Ishikawa (cell line): Measurements from ENCODE around the gene MYO18A.

Experiments
- CEBPB ChIP-seq: IDR thresholded peaks from 2 replicates; pipeline ENCODE4 v1.6.1; 2012
- CREB1 ChIP-seq: IDR thresholded peaks from 2 replicates; pipeline ENCODE4 v1.6.1; 2012; ENCODE audit warnings: low read depth
- EGR1 ChIP-seq: IDR thresholded peaks from 2 replicates; pipeline ENCODE4 v1.6.1; 2012
- EP300 ChIP-seq: IDR thresholded peaks from 2 replicates; pipeline ENCODE4 v1.6.1; 2012; ENCODE audit warnings: borderline replicate concordance
- FOXM1 ChIP-seq: IDR thresholded peaks from 2 replicates; pipeline ENCODE4 v1.6.1; 2012; ENCODE audit warnings: low read depth, borderline replicate concordance
- NFIC ChIP-seq: IDR thresholded peaks from 2 replicates; pipeline ENCODE4 v1.6.1; 2012
- RAD21 ChIP-seq: IDR thresholded peaks from 2 replicates; pipeline ENCODE4 v1.6.1; 2012; ENCODE audit warnings: low read depth
- TAF1 ChIP-seq: IDR thresholded peaks from 2 replicates; pipeline ENCODE4 v1.6.1; 2012; ENCODE audit warnings: low read depth, mild to moderate bottlenecking
- TCF12 ChIP-seq: IDR thresholded peaks from 2 replicates; pipeline ENCODE4 v1.6.1; 2012; ENCODE audit warnings: low read depth
- TEAD4 ChIP-seq: IDR thresholded peaks from 2 replicates; pipeline ENCODE4 v1.6.1; 2012
- YY1 ChIP-seq: IDR thresholded peaks from 2 replicates; pipeline ENCODE4 v1.6.1; 2012; ENCODE audit warnings: low read depth
- ZBTB7A ChIP-seq: IDR thresholded peaks from 2 replicates; pipeline ENCODE4 v1.6.1; 2012; ENCODE audit warnings: low read depth
- TF ChIP-seq, protein P1 (sequence below): IDR thresholded peaks from 2 replicates; pipeline ENCODE4 v1.6.1; 2012
- TF ChIP-seq, protein P2 (sequence below): IDR thresholded peaks from 2 replicates; pipeline ENCODE4 v1.6.1; 2012; ENCODE audit warnings: low read depth, mild to moderate bottlenecking
- TF ChIP-seq, protein P3 (sequence below): IDR thresholded peaks from 2 replicates; pipeline ENCODE4 v1.6.1; 2012

Gene MYO18A

DNA sequence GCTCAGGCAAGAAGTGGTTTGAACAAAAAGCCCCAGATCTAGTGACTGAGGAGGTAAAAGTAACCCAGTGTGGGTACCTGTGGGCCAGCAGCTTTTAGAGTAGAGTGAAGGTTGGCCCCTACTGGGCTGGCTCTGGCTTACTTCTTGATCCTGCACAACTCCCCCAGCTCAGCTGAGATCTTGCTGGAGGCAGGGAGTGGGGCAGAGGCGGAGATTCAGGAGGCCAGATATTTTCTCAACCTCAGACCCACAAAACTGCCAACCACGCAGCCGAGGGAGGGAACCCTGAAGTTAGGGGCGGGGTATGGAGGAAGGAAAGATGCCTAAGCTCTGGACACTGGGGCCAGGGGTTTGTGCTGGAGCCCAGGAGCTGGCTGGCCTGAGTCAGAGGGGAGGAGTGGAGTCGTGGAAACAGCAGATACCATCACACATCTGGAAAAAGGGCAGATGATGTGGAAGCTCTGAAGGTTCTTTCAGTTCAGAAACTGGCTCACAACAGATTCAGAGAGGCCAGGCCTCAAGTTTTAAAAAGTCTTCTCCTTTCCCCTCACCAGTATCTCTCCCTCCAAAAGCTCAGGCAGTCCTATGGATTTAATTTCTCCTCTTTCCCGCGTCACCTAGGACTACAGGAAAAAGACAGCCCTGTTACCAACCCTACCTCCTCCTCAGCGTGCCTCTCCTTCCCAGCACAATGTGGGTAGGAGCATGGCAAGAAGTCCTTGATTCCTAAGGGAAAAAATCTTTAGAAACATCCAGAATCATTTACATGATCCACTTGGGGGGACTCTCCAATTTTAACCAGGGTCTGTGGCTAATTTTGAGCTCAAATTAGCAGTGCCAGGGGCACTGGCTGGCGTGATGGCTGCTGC is 48.1 kb downstream of the MYO18A start:
- TF ChIP-seq, protein P1, sequence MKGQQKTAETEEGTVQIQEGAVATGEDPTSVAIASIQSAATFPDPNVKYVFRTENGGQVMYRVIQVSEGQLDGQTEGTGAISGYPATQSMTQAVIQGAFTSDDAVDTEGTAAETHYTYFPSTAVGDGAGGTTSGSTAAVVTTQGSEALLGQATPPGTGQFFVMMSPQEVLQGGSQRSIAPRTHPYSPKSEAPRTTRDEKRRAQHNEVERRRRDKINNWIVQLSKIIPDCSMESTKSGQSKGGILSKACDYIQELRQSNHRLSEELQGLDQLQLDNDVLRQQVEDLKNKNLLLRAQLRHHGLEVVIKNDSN = no peak
- TF ChIP-seq CEBPB (no peak), ZBTB7A (no peak), EGR1 (no peak), FOXM1 (no peak), EP300 (no peak), TCF12 (no peak), TAF1 (no peak), NFIC (no peak), YY1 (no peak)

DNA sequence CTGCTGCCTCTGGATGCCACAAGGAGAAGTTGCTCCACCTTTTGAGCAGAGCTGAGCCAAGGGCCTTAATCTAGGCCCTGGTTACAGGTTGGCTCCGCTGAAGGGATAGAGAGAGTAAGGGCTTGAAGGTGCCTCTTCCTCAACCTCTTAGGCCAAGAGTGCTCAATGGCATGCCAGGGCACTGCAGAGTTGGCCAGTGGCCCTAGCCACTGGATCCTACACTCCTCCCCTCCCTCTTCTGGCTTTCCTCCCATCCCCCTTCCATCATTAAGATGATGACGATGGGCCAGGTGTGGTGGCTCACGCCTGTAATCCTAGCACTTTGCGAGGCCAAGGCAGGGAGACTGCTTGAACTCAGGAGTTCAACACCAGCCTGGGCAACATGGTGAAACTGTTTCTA is 50.5 kb downstream of the MYO18A start:
- TF ChIP-seq, protein P2, sequence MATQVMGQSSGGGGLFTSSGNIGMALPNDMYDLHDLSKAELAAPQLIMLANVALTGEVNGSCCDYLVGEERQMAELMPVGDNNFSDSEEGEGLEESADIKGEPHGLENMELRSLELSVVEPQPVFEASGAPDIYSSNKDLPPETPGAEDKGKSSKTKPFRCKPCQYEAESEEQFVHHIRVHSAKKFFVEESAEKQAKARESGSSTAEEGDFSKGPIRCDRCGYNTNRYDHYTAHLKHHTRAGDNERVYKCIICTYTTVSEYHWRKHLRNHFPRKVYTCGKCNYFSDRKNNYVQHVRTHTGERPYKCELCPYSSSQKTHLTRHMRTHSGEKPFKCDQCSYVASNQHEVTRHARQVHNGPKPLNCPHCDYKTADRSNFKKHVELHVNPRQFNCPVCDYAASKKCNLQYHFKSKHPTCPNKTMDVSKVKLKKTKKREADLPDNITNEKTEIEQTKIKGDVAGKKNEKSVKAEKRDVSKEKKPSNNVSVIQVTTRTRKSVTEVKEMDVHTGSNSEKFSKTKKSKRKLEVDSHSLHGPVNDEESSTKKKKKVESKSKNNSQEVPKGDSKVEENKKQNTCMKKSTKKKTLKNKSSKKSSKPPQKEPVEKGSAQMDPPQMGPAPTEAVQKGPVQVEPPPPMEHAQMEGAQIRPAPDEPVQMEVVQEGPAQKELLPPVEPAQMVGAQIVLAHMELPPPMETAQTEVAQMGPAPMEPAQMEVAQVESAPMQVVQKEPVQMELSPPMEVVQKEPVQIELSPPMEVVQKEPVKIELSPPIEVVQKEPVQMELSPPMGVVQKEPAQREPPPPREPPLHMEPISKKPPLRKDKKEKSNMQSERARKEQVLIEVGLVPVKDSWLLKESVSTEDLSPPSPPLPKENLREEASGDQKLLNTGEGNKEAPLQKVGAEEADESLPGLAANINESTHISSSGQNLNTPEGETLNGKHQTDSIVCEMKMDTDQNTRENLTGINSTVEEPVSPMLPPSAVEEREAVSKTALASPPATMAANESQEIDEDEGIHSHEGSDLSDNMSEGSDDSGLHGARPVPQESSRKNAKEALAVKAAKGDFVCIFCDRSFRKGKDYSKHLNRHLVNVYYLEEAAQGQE = no peak
- TF ChIP-seq FOXM1 (no peak), EGR1 (no peak), NFIC (no peak), CEBPB (no peak), TAF1 (no peak), EP300 (no peak), ZBTB7A (no peak)
- TF ChIP-seq, protein P3, sequence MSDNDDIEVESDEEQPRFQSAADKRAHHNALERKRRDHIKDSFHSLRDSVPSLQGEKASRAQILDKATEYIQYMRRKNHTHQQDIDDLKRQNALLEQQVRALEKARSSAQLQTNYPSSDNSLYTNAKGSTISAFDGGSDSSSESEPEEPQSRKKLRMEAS = no peak
- TF ChIP-seq, protein P1 = no peak

DNA sequence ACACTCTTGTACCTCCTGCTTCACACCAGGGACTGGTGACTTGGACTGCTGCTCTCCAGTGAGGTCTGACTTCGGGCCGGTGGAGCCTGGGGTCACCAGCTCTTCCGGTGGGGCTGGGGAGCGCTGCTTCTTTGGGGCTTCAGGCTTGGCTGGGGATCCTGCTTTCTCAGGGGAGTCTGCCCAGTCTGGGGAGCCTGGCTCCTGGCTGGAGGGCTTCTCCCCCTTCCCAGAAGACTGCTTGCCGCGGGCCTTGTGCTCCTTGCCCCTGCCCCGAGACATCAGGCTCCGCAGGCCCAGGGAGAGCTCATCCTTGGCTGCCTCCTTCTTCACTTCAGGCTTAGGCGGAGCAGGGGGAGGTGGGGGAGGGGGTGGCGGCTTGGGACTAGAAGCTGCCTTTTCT is 52.4 kb downstream of the MYO18A start:
- TF ChIP-seq YY1 (no peak), CREB1 (no peak), CEBPB (no peak)

DNA sequence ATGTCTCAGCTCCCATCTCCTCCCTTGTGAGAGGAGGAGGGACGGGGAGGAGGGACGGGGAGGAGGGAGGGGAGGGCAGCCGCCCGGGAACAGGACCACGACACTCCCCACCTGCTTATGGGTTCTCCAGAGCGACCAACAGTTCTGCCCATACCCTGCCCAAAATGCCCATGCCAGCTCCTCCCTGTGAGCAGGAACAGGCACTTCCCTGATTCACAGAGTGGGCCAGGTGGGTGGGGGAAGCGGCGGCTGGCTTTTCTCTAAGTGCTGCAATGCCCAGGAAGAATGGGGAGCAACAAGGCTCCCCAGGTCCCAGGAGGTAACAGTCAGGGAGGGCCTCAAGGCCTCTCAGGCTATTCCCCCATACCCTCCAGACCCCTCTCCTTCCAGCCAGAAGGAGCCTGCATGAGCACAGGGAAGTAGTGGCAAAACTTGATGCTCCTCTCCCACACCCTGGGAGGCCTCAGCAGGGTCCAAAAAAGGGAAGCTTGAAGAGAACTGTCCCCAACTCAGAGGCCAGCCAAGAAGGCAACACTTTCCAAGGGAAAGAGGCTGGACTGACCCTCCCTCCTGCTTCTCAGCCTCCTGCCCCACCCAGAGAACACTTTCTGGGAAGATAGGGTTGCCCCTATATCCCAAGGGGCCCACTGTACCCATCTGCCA is 53.8 kb downstream of the MYO18A start:
- TF ChIP-seq CEBPB (no peak), EP300 (no peak), NFIC (no peak), EGR1 (no peak), TAF1 (no peak), TEAD4 (no peak), RAD21 (no peak), CREB1 (no peak), TCF12 (no peak), FOXM1 (no peak), YY1 (no peak), ZBTB7A (no peak)
- TF ChIP-seq, protein P2 = no peak
- TF ChIP-seq, protein P3 = no peak

DNA sequence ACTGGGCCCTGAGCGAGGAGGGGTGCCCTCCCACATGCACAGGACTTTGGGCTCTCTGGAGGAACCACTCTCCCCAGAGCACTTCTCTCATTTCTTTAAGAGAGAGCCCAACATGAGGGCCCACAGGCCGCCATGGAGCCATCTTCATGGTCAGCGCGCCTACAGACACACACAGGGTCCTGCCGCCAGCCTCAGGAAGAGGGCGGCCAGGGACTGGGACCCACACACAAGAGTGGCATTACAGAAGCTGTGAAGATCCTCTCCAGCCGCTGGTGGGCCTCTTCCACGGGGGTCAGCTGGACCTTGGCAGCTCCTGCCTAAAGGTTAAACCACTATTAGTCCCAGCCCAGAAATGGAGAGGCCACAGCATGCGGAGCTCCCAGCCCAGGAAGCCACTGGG is 54.5 kb downstream of the MYO18A start:
- no peak for TF ChIP-seq ZBTB7A
- no peak for TF ChIP-seq CEBPB
- no peak for TF ChIP-seq RAD21
- no peak for TF ChIP-seq TEAD4
- no peak for TF ChIP-seq CREB1
- TF ChIP-seq YY1 = no peak
- no peak for TF ChIP-seq TCF12
- no peak for TF ChIP-seq EGR1
- no peak for TF ChIP-seq TAF1
- no peak for TF ChIP-seq NFIC
- TF ChIP-seq, protein P1 = no peak

DNA sequence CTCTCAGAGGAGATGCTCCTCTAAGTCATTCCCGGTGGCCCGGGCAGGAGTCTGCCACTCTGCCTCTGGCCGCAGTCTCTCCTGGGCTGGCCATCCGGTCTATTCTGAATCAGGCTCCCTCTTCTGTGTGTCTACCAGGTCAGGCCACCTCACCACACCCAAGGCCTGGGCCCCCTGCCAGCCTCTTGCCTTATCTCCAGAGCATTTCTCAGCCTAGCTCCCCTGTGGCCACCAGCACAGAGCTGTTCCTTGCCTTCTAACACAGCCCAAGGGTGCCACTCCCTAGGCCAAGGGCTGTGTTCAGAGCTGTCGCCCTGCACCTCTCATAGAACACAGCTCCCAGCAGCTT is 55.3 kb downstream of the MYO18A start:
- TF ChIP-seq TEAD4 (no peak), YY1 (no peak), EP300 (no peak), FOXM1 (no peak), CEBPB (no peak), CREB1 (no peak), RAD21 (no peak), ZBTB7A (no peak), TCF12 (no peak), EGR1 (no peak), TAF1 (no peak), NFIC (no peak)
- TF ChIP-seq, protein P3 = no peak
- TF ChIP-seq, protein P2 = no peak
- TF ChIP-seq, protein P1 = no peak
